Erythroblast (primary cell): ENCODE measurements around the gene VWA3B.
"Not testable (repeated sequence)": the region's sequence is repeated elsewhere in the genome, so short reads cannot be mapped to it uniquely, and the experiment has no call there.

Experiments used
- DNase-seq, 2 experiments: peaks; one replicate each; lab custom pipeline; 2025; lab: John Stamatoyannopoulos, UW
- GATA1 ChIP-seq: IDR thresholded peaks from 2 replicates; pipeline ENCODE4 v1.6.1; 2011; ENCODE audit warnings: low read depth, mild to moderate bottlenecking, control low read depth, low read length, moderate library complexity
- POLR2A ChIP-seq: IDR thresholded peaks from 2 replicates; pipeline ENCODE4 v1.6.1; 2011; ENCODE audit warnings: mild to moderate bottlenecking, low read length

VWA3B gene

DNA sequence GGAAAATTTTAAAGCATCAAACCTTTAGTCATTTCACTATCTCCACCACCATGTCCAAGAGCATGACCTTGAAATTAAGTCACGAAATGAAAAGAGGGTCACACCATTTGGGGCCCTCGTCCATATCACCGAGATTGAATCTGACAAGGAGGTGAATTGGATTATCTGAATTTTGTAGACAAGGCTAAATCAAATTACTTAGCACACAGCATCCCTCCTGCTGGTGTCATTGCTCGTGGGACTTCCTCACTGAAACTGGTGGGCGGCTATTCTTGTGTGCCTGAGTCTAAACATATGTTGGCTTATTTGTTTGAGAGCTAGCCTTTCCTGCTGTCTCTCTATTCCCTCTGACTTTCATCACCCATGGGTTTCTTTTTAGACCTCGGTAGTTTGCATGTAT lies 194.6 kb downstream of the VWA3B start:
- no peak for DNase-seq
- TF ChIP-seq GATA1 (no peak), POLR2A (no peak)

DNA sequence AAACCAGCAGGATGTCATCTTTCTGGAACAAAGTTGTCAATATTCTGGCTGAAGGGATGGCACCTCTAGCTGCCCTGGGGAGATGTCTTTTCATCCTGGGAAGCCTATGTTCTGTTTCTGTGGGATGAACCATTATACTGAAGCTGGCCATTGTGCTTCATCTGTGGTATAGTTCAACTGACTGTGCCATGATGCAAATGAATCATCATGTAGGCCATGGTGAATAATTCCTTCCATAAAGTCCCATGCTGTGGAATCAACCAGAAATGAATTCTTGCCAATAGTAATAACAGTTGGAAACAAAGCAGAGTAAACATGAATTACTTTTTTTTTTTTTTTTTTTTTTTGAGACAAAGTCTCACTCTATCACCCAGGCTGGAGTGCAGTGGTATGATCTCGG lies 195.1 kb downstream of the VWA3B start:
- no peak for TF ChIP-seq GATA1
- no peak for TF ChIP-seq POLR2A
- no peak for DNase-seq

DNA sequence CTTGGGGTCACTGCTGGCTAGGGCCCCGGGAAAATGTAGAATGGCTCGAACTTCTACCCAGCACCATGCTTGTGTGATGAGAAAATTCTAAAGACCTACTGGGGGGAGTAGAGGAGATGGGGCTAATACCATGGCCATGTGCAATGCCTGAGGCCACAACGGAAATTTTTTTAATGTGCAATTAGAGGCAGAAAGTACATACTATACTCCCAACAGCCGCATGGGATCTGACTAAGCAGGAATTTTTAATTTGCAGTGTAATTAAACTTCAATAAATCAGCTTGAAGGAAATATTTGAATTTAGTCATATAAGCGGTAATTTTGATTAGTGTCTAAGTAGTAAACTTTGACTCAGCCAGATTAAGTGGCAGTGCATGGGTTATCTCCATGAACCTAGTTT lies 206.1 kb downstream of the VWA3B start:
- no peak for DNase-seq
- no peak for TF ChIP-seq GATA1
- no peak for TF ChIP-seq POLR2A

DNA sequence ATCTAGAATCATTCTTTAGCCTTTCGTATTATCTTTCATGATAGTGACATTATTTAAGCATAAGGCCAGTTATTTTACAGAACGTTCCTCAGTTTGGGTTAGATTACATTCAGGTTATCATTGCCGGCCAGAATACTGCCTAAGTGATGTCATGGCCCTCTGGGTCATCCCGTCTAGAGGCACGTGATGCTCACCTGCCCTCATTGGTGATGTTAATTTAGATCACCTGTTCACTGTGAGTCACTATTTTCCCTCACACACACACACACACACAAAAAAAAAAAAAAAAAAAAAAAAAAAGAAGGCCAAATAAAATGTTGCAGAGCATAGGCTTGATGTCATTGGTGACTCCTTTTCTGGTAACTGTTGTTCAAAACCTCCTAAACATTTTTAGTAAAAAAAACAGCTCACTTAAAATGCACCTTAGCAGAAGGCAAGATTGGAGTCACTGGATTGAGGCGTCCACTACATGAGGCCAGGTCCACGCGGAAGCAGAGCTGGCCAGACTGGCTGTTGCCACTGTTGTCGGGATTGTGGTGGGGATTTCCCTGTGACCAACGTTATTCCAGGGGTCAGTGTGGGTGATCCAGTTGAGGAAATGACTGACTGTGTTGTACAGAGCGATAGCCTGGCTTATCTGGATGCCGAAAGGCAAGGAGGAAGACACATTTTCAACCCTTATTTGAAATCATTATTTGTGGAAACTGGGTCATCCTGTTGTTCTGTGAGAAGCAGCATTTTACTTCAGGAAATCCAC lies 207.1 kb downstream of the VWA3B start:
- DNase-seq = no peak
- TF ChIP-seq GATA1 = no peak
- no peak for TF ChIP-seq POLR2A

DNA sequence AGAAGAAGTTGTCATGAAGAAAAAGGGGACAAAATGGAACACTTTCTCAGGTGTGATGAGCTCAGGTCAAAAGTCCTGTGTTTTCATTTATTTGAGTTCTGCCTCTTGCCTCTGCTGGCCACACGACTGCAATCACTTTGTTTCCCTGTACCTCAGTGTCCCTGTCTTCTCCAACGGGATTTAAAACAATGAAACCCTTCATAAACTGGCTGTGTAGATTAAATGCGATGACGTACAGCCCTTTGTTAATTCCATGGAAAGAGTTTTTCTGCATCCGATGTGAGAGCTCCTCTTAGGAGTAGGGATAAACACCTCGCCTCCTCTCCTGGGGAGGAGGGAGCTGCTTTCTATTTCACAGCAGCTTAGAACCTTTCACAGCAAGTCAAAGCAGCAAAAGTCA lies 207.7 kb downstream of the VWA3B start:
- DNase-seq = no peak
- TF ChIP-seq POLR2A (no peak), GATA1 (no peak)

DNA sequence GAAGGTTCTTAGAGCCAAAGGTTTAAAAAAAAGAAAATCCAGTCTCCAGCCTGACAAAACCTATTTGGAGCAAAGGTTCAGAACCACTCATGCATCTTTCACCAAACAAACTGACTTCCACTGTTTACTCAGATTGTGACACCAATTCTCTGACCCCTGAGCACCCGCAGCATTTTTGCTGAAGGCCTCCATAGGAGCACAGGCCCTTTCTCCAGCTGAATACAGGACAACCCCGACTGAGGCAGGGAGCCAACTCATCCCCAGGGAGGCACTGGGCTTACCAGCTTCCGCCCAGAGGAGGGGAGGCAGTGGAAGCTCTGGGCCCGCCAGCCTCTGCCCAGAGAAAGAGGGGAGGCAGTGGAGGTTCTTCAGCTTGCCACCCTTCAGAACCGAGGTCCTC lies 208.3 kb downstream of the VWA3B start:
- no peak for DNase-seq
- TF ChIP-seq GATA1 = no peak
- no peak for TF ChIP-seq POLR2A

DNA sequence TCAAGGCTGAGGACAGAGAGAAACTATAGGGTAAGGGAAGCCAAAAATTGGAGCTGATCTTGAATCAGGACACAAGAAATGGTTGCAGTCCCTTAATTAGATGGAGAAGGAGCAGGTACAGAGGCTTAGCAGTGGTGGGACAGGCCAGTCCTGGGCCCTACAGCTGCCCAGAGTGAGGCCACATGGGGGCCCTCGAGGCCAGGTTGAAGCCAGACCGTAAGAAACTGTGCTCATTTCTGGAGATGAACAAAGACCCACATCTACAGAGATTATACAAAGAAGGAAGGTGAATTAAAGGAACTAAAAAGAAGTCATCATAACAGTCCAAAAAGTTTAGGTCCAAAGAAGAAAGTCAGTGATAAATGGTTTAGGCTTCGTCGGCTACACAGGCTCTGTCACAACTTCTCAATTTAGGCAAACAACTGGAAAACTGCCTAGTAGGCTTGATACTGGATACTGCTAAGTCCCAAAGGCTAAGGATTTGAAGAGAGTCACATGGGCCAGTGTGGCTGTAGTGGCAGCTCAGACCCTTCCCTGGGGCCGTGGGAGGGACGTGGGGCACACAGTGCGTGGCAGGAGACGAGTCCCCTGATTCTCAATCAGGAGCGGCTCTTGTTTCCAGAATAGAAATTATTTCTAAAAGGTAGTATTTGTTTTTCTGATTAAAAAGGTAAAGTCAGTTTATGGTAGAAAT lies 208.9 kb downstream of the VWA3B start:
- no peak for DNase-seq
- TF ChIP-seq GATA1 (no peak), POLR2A (no peak)

DNA sequence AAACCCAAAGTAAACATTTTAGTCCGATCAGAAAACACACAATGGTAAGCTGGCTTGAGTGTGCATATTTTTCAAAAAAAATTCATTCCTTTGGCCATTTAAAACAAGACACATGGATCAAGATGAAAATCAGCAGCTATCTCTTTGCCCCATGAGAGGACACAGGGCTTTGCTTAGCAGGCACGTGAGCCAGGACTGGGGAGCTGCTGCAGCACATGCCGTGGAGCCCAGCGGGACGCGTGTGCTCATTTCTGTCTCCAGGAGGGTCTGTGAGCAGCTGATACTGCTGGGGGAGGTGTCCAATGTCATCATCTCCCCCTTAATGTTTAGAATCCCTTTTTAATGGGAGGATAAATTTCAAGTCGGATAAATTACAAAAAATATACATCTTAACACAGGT lies 209.5 kb downstream of the VWA3B start:
- DNase-seq = no peak
- TF ChIP-seq POLR2A = no peak

DNA sequence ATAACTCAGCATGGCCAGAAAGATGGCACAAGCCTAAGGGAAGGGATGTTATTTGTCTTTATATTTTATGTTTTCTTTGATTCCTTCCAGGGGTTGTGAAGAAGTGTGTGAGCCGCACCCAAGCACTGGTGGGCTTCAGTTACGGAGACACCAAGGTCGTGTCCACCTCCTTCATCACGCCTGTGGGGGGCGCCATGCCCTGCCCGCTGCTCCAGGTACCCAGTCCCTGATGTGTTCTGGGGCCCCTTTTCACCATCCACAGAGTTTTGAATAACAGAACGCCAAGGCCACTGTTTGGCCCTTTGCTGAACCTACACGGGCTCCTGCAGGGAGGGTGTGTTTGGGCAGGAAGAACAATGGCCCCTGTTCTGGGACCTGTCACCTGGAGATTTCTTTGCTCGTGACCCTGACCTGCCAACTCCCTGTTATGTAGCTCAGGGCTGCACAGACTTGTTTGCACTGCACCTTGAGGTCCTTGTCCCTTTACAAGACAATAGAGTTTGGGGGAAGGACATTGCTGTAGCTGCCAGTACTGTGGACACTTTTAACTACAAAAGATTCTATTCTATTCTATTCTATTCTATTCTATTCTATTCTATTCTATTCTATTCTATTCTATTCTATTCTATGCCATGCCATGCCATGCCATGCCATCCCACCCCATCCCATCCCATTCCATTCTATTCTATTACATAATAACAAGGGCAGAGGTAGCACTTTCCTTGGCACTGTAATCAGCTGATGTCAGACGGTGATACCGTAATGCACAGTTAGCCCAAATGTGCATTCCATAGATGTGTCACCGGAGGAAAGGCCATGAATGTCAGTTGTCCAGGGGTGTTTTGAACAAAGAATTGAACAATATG lies 211.1 kb downstream of the VWA3B start:
- no peak for DNase-seq
- TF ChIP-seq GATA1 = no peak
- no peak for TF ChIP-seq POLR2A

DNA sequence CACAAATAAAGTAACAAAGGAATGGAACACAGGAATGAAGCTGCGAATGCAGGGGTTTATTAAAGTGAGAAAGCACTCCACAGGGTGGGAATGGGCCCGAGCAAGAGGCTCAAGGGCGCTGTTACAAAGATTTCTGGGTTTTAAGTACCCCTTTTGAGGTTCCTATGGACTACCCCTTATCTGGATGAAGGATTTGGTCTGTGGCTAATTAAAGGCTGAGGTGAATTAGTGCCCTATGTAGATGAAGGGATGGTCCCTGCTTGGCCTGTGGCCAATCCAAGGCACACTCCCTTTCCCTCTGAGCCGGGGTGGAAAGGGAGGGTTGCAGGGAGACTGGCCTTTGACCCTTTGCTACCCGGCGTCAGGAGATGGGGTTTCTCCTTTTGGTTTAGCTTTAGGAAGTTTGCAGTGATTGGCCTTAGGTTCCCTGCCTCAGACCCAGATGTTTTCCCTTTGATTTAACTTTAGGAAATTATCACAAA lies 211.8 kb downstream of the VWA3B start:
- DNase-seq = no peak
- TF ChIP-seq GATA1 (no peak), POLR2A (no peak)

DNA sequence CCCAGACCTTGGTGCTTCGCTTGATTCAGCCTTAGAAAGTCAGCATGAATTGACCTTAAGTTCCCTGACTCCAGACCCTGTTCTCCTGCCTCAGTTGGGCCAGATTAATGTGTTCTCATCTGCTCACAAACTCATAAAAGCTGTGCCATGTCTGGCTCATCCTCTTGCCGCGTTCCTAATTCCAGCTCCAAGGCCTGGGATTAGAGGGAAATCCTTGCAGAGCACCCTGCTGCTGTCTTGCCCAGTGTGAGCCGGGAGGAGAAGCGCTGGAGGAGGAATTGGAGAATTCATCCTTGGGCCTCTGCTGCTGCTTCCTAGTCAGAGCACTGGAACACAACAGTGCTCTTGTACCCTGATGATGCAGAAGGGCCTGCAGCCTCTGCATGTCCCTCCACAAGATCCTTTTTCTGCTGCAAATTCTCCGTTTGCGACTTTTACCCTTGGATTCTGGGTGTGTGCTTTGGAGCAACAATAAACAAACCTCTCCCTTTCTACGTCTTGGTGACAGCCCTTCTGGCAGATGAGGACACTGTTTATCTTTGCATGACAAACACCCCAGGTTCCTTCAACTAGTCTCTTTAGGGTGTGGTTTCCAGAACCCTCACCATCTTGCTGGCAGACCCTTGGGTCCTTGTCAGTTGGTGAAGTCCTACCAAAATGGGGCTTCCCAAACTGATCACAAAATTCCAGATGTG lies 212.4 kb downstream of the VWA3B start:
- TF ChIP-seq GATA1 (no peak), POLR2A (no peak)
- DNase-seq = no peak

DNA sequence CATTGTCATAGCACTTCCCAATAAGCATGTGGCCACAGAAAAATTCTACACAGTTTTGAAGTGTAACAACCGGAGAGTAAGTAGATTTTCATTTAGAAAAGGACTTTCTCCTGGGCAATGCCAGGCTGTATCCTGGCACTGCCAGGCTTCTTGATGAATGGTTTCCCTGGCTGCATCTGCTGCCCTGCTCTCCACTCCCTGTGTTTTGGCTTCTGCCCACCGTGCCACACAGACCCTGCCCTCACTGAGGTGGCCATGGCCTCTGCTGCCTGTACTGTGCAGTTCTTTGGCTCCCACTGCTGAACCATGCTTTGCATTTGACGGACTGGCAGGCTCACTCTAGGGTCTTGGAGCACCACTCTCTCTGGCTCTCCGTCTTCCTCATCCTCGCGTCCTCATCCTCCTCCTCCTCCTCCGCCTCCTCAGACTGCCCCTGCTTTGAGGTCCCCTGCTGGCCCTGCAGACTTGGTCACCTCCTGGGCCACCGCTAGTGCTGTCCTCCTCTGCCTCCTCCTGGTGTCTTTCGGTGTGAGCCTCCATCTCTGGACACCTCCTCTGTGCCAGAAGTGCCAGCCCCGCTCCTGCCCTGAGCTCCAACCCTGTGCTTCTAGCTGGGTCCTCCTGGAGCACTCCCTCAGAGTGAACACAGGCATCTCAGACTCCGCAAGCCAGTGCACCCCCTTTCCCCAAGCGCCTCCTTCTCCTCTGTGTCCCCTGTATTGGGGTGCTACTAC lies 213.3 kb downstream of the VWA3B start:
- TF ChIP-seq GATA1 (no peak), POLR2A (no peak)
- no peak for DNase-seq

DNA sequence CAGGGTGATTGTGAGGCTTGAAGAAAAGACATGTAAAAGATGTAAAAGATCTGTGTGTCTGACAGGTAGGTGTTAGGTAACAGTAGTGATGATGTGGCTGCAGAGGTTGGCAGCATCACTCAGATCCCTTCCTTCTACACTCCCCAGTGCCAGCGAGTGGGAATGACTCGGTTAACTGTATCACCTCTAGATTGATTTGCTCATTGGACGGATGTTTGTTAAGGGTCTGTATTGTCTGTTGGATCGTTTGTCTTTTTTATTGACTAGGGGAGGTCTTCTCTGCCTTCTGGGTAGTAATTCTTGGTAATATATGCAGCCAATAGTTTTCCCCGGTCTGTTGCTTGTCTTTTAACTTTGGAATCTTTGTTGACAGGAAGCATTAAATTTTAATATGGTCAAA lies 214.5 kb downstream of the VWA3B start:
- no peak for TF ChIP-seq GATA1
- TF ChIP-seq POLR2A = no peak
- no peak for DNase-seq

DNA sequence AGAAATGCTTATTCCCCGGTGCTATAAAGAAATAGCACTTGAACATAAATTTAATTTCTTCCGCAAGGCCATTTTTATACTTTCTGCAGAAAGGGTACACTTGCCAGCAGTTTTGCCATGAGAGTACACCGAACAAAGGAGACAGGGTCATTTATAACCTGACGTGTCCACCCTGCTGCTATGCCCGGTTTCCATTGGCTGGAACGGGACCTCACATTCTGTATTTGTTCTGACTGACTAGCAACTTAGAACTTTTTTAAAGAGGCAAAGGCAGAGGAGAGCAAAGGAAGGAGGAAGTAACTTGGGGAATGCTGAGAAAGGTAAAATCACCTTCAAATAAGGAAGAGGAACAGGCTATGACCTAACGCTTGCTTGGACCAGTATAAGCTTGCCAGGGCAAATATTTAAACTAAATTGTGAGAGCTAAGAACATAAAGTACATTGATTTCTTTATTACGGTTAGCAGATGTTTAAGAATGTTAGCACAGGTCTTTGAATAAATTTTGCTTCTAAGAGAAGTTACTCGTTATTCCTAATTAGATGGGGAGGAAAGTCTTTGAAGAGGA lies 220.2 kb downstream of the VWA3B start:
- not testable (repeated sequence) for DNase-seq
